ENCODE measurements around the gene CSH2.

The CSH2 gene

GRCh38 chr17:63827002-63827800 is 46.3 kb downstream of the CSH2 start, which contains the start of the genes FTSJ3 and PSMC5:
TSS of gene FTSJ3 (minus strand) at chr17:63827663. CDS start at chr17:63826902, 761 bp downstream.
TSS of gene PSMC5 (plus strand) at chr17:63827431. CDS start at chr17:63827491, 60 bp downstream.
- peak; percentile 93 for DNase-seq (ENCODE audit: low spot score)
- in situ Hi-C loops (cut with MboI; ENCODE audit: low sequenced_read_pairs, unreplicated experiment): no loop called here
- TF ChIP-seq CTCF (IDR thresholded peaks at IDR 0.05; ENCODE audit: borderline replicate concordance, control extremely low read depth, extremely low read depth, insufficient read depth, missing control alignments): peak; percentile 73

GRCh38 chr17:63826468-63827001 is 46.9 kb downstream of the CSH2 start:
- DNase-seq (ENCODE audit: low spot score): no peak
- in situ Hi-C loops (cut with MboI; ENCODE audit: low sequenced_read_pairs, unreplicated experiment): no loop called here
- TF ChIP-seq CTCF (IDR thresholded peaks at IDR 0.05; ENCODE audit: borderline replicate concordance, control extremely low read depth, extremely low read depth, insufficient read depth, missing control alignments): no peak

- no peak for DNase-seq (ENCODE audit: low spot score)
- in situ Hi-C loops (cut with MboI; ENCODE audit: low sequenced_read_pairs, unreplicated experiment): loop anchor here (25.0 kb wide), 1 partner anchor 387 kb away; the partner anchor contains the start of gene CYB561
- no peak for TF ChIP-seq CTCF (IDR thresholded peaks at IDR 0.05; ENCODE audit: borderline replicate concordance, control extremely low read depth, extremely low read depth, insufficient read depth, missing control alignments)
These were observed 49.1 kb downstream of the CSH2 start for GRCh38 chr17:63824362-63824761.

- DNase-seq (ENCODE audit: low spot score): no peak
- TF ChIP-seq CTCF (IDR thresholded peaks at IDR 0.05; ENCODE audit: borderline replicate concordance, control extremely low read depth, extremely low read depth, insufficient read depth, missing control alignments): no peak
- in situ Hi-C loops (cut with MboI; ENCODE audit: low sequenced_read_pairs, unreplicated experiment): loop anchor here (25.0 kb wide), 1 partner anchor 386 kb away; the partner anchor contains the start of gene CYB561
These were observed 49.7 kb downstream of the CSH2 start for GRCh38 chr17:63823659-63824331.

GRCh38 chr17:63822537-63822936 is 50.9 kb downstream of the CSH2 start:
- in situ Hi-C loops (cut with MboI; ENCODE audit: low sequenced_read_pairs, unreplicated experiment): loop anchor here (25.0 kb wide), 1 partner anchor 385 kb away; the partner anchor contains the start of gene CYB561
- no peak for TF ChIP-seq CTCF (IDR thresholded peaks at IDR 0.05; ENCODE audit: borderline replicate concordance, control extremely low read depth, extremely low read depth, insufficient read depth, missing control alignments)
- DNase-seq (ENCODE audit: low spot score): no peak

Data from GM13976 (cell line).